DOHH2 (cell line): ENCODE results near the gene TPBGL.

Experiments used
- H3F3A ChIP-seq: fragments of 200-600 bp; sonication (generic), shearing (Covaris generic); 2 replicates; pipeline ENCODE4 v1.6.0; 2016; ENCODE audit warnings: antibody characterized with exemption, mild to moderate bottlenecking; ENCODE audit not compliant: control insufficient read depth, insufficient read depth
- H3K27ac ChIP-seq: fragments of 200-600 bp; sonication (generic); 2 replicates; pipeline ENCODE4 v1.5.1; 2014; ENCODE audit warnings: low read depth, mild to moderate bottlenecking, low read length, moderate library complexity
- H3K27me3 ChIP-seq: fragments of 200-600 bp; sonication (generic); 2 replicates; pipeline ENCODE4 v1.6.1; 2014; ENCODE audit warnings: mild to moderate bottlenecking, low read length, mixed read lengths; ENCODE audit not compliant: control insufficient read depth
- H3K36me3 ChIP-seq: fragments of 200-600 bp; sonication (generic); 2 replicates; pipeline ENCODE4 v1.6.1; 2014; ENCODE audit warnings: mild to moderate bottlenecking, low read length, moderate library complexity, mixed read lengths; ENCODE audit not compliant: control insufficient read depth
- H3K4me1 ChIP-seq: fragments of 200-600 bp; sonication (generic); 2 replicates; pipeline ENCODE4 v1.6.1; 2014; ENCODE audit warnings: mild to moderate bottlenecking, low read length, mixed read lengths; ENCODE audit not compliant: control insufficient read depth
- H3K4me2 ChIP-seq: fragments of 200-600 bp; sonication (generic); 2 replicates; pipeline ENCODE4 v1.6.0; 2014; ENCODE audit warnings: mild to moderate bottlenecking, low read length, moderate library complexity
- H3K4me3 ChIP-seq: fragments of 200-600 bp; sonication (generic); 2 replicates; pipeline ENCODE4 v1.5.1; 2014; ENCODE audit warnings: mild to moderate bottlenecking, low read length, mixed read lengths
- H3K79me2 ChIP-seq: fragments of 200-600 bp; sonication (generic); 2 replicates; pipeline ENCODE4 v1.6.1; 2014; ENCODE audit warnings: mild to moderate bottlenecking, low read length, mixed read lengths; ENCODE audit not compliant: control insufficient read depth
- H3K9me2 ChIP-seq: fragments of 200-600 bp; sonication (generic); replicated peaks from 2 replicates; pipeline ENCODE4 v1.6.1; 2014; ENCODE audit warnings: mild to moderate bottlenecking, low read length, mixed read lengths; ENCODE audit not compliant: control insufficient read depth
- H3K9me3 ChIP-seq: fragments of 200-600 bp; sonication (generic); 2 replicates; pipeline ENCODE4 v1.6.1; 2014; ENCODE audit warnings: antibody characterized with exemption, low read length, mixed read lengths; ENCODE audit not compliant: control insufficient read depth, insufficient read depth
- H4K20me1 ChIP-seq: fragments of 200-600 bp; sonication (generic); 2 replicates; pipeline ENCODE4 v1.6.0; 2014; ENCODE audit warnings: low read depth, mild to moderate bottlenecking, antibody characterized with exemption, low read length, moderate library complexity; ENCODE audit not compliant: control insufficient read depth, insufficient read depth
- CTCF ChIP-seq: fragments of 200-600 bp; sonication (generic); IDR thresholded peaks from one replicate; pipeline ENCODE4 v1.5.1; 2014; ENCODE audit warnings: antibody characterized with exemption, mild to moderate bottlenecking, low read depth, low read length; ENCODE audit not compliant: poor library complexity, severe bottlenecking
- EZH2phosphoT487 ChIP-seq: fragments of 200-600 bp; sonication (generic); IDR thresholded peaks from 2 replicates; pipeline ENCODE4 v1.6.1; 2017; ENCODE audit warnings: borderline replicate concordance, mild to moderate bottlenecking, antibody characterized with exemption, low read length, moderate library complexity, mixed read lengths

TPBGL gene

GRCh38 chr11:75264356-75264755 lies 23.8 kb downstream of the TPBGL start:
- Histone ChIP-seq H3K4me2 (no peak overlapping the region), H3K9me3 (no peaks in the 10 kb centered on the region), H3K79me2 (no peaks in the 10 kb centered on the region), H3F3A (no peaks in the 10 kb centered on the region), H3K27ac (no peak overlapping the region), H3K4me3 (no peak overlapping the region), H4K20me1 (no peaks in the 10 kb centered on the region), H3K9me2 (no peaks in the 10 kb centered on the region), H3K4me1 (no peaks in the 10 kb centered on the region), H3K27me3 (peaks cover 12% of the 10 kb centered on the region; the same call in 1 of the 2 replicates), H3K36me3 (no peaks in the 10 kb centered on the region)
- TF ChIP-seq CTCF (no peak), EZH2phosphoT487 (no peak)

GRCh38 chr11:75264971-75265370 lies 24.4 kb downstream of the TPBGL start:
- Histone ChIP-seq H3K4me1 (no peaks in the 10 kb centered on the region), H3K27ac (no peak overlapping the region), H3K27me3 (peaks cover 15% of the 10 kb centered on the region; the same call in 1 of the 2 replicates), H4K20me1 (no peaks in the 10 kb centered on the region), H3K9me3 (no peaks in the 10 kb centered on the region), H3F3A (no peaks in the 10 kb centered on the region), H3K9me2 (no peaks in the 10 kb centered on the region), H3K4me2 (no peak overlapping the region), H3K4me3 (no peak overlapping the region), H3K79me2 (no peaks in the 10 kb centered on the region), H3K36me3 (no peaks in the 10 kb centered on the region)
- TF ChIP-seq EZH2phosphoT487 (no peak), CTCF (no peak)

- H3K27me3 ChIP-seq: peaks cover 16% of the 10 kb centered on the region; the same call in 1 of the 2 replicates
- H3K79me2 ChIP-seq: no peaks in the 10 kb centered on the region
- no peaks in the 10 kb centered on the region for H3K9me3 ChIP-seq
- no peaks in the 10 kb centered on the region for H3F3A ChIP-seq
- H3K9me2 ChIP-seq: no peaks in the 10 kb centered on the region
- H3K4me1 ChIP-seq: no peaks in the 10 kb centered on the region
- H3K27ac ChIP-seq: no peak overlapping the region
- TF ChIP-seq CTCF (no peak), EZH2phosphoT487 (no peak)
- no peak overlapping the region for H3K4me2 ChIP-seq
- no peaks in the 10 kb centered on the region for H3K36me3 ChIP-seq
- no peaks in the 10 kb centered on the region for H4K20me1 ChIP-seq
- no peak overlapping the region for H3K4me3 ChIP-seq
These were observed 25.4 kb downstream of the TPBGL start for GRCh38 chr11:75265851-75266531.
